WTC11 (cell line): Measurements from ENCODE around the gene SPATA9. TPM values are rescaled to one million over a fixed set of nuclear protein-coding genes. Genes with fewer than 3 reads are reported as not detected.
"Not testable (repeated sequence)": the region's sequence is repeated elsewhere in the genome, so short reads cannot be mapped to it uniquely, and the experiment has no call there.

Experiments
- ATAC-seq: fragments of 200-7000 bp; cut with Tn5 transposase; 2 replicates; pipeline ENCODE4 v1.10.0; 2021; ENCODE audit warnings: mild to moderate bottlenecking, moderate library complexity
- CTCF ChIA-PET: fragments of 300-600 bp; sonication (Branson Sonifier 250); formaldehyde crosslinking; loops from one replicate; lab custom pipeline; 2021; ENCODE audit warnings: antibody characterized with exemption; lab: Charles Lee
- POLR2A ChIA-PET: fragments of 350-600 bp; sonication (Branson Sonifier 250); formaldehyde crosslinking; loops from one replicate; lab custom pipeline; 2021; ENCODE audit warnings: antibody characterized with exemption; lab: Charles Lee
- DNase-seq: peaks from one replicate; pipeline ENCODE4 v3.0.0; 2021; ENCODE audit warnings: low spot score
- H3K27ac Mint-ChIP-seq: 2 replicates; pipeline ENCODE4 v1.8.0; 2021; ENCODE audit warnings: mixed read lengths
- H3K27me3 Mint-ChIP-seq: 2 replicates; pipeline ENCODE4 v1.8.0; 2021; ENCODE audit warnings: low read depth, mild to moderate bottlenecking, moderate library complexity, mixed read lengths
- H3K36me3 Mint-ChIP-seq: 2 replicates; pipeline ENCODE4 v1.8.0; 2021; ENCODE audit warnings: mixed read lengths
- H3K4me1 Mint-ChIP-seq: 2 replicates; pipeline ENCODE4 v1.8.0; 2022; ENCODE audit warnings: mixed read lengths
- H3K4me3 Mint-ChIP-seq: 2 replicates; pipeline ENCODE4 v1.8.0; 2021; ENCODE audit warnings: mild to moderate bottlenecking, moderate library complexity, mixed read lengths
- H3K9me3 Mint-ChIP-seq: 2 replicates; pipeline ENCODE4 v1.8.0; 2021; ENCODE audit warnings: mixed read lengths
- ARID4B ChIP-seq: sonication (generic); formaldehyde crosslinking; IDR thresholded peaks from 2 replicates; pipeline ENCODE4 v1.8.0; 2023; ENCODE audit warnings: missing genetic modification reagents, mild to moderate bottlenecking, borderline replicate concordance
- CDX4 ChIP-seq: fragments of 250-450 bp; sonication (Bioruptor Pico); IDR thresholded peaks from 2 replicates; pipeline ENCODE4 v1.9.0; 2021; ENCODE audit warnings: moderate library complexity, mild to moderate bottlenecking, inconsistent platforms, borderline replicate concordance
- E2F5 ChIP-seq: sonication (generic); formaldehyde crosslinking; IDR thresholded peaks from 2 replicates; pipeline ENCODE4 v1.8.1; 2022; ENCODE audit warnings: mild to moderate bottlenecking, moderate library complexity, missing genetic modification reagents
- EMX1 ChIP-seq: fragments of 250-450 bp; sonication (Bioruptor Pico); IDR thresholded peaks from 2 replicates; pipeline ENCODE4 v1.8.0; 2021; ENCODE audit warnings: mild to moderate bottlenecking
- FOXP1 ChIP-seq: sonication (generic); formaldehyde crosslinking; IDR thresholded peaks from 2 replicates; pipeline ENCODE4 v1.8.0; 2022; ENCODE audit warnings: missing genetic modification reagents, mild to moderate bottlenecking, moderate library complexity, borderline replicate concordance
- HMGA2 ChIP-seq: fragments of 250-450 bp; sonication (Bioruptor Pico); IDR thresholded peaks from 2 replicates; pipeline ENCODE4 v1.4.0; 2021; ENCODE audit warnings: mild to moderate bottlenecking, moderate library complexity
- IRF2 ChIP-seq: sonication (generic); formaldehyde crosslinking; IDR thresholded peaks from 2 replicates; pipeline ENCODE4 v1.8.0; 2022; ENCODE audit warnings: low read depth, missing genetic modification reagents, borderline replicate concordance
- MAX ChIP-seq: sonication (generic); formaldehyde crosslinking; IDR thresholded peaks from 2 replicates; pipeline ENCODE4 v1.8.0; 2022; ENCODE audit warnings: mild to moderate bottlenecking, missing genetic modification reagents
- NR2C2 ChIP-seq: sonication (generic); formaldehyde crosslinking; IDR thresholded peaks from 2 replicates; pipeline ENCODE4 v1.8.0; 2022; ENCODE audit warnings: mild to moderate bottlenecking, missing genetic modification reagents
- PREB ChIP-seq: sonication (generic); formaldehyde crosslinking; IDR thresholded peaks from 2 replicates; pipeline ENCODE4 v1.8.1; 2022; ENCODE audit warnings: mild to moderate bottlenecking, missing genetic modification reagents, moderate library complexity, borderline replicate concordance
- SP1 ChIP-seq: sonication (generic); formaldehyde crosslinking; conservative IDR thresholded peaks from 2 replicates; pipeline ENCODE4 v1.8.1; 2022; ENCODE audit warnings: missing genetic modification reagents
- ZNF232 ChIP-seq: sonication (generic); formaldehyde crosslinking; IDR thresholded peaks from 2 replicates; pipeline ENCODE4 v1.8.0; 2022; ENCODE audit warnings: mild to moderate bottlenecking, missing genetic modification reagents
- ZNF263 ChIP-seq: sonication (generic); formaldehyde crosslinking; IDR thresholded peaks from 2 replicates; pipeline ENCODE4 v1.8.1; 2022; ENCODE audit warnings: low read depth, mild to moderate bottlenecking, moderate library complexity, missing genetic modification reagents
- ZNF281 ChIP-seq: sonication (generic); formaldehyde crosslinking; IDR thresholded peaks from 2 replicates; pipeline ENCODE4 v1.8.0; 2023; ENCODE audit warnings: mild to moderate bottlenecking, missing genetic modification reagents
- ZNF416 ChIP-seq: fragments of 250-450 bp; sonication (Bioruptor Pico); IDR thresholded peaks from 2 replicates; pipeline ENCODE4 v1.9.0; 2021; ENCODE audit warnings: mild to moderate bottlenecking, inconsistent platforms
- ZNF512 ChIP-seq: sonication (generic); formaldehyde crosslinking; IDR thresholded peaks from 2 replicates; pipeline ENCODE4 v1.8.1; 2022; ENCODE audit warnings: missing genetic modification reagents, borderline replicate concordance
- total RNA-seq: library from RNA; stranded (reverse); gene quantifications from 3 replicates; pipeline ENCODE4 v1.2.3, GENCODE V29; 2021

The SPATA9 gene
- total RNA-seq, 1 experiment from 2014 or later, result not detected

- CTCF ChIA-PET, result no interaction called here
- Mint-ChIP-seq H3K36me3 (no peaks in the 10 kb centered on the region), H3K4me3 (no peak overlapping the region)
- no peak for ATAC-seq
- TF ChIP-seq E2F5 (CRISPR knock-in tag), result no peak
- TF ChIP-seq NR2C2 (CRISPR knock-in tag), result no peak
- no peak for TF ChIP-seq ZNF512 (CRISPR knock-in tag)
- TF ChIP-seq FOXP1 (CRISPR knock-in tag), result no peak
- no peak for TF ChIP-seq ZNF281 (CRISPR knock-in tag)
- no peak for TF ChIP-seq ZNF416 (CRISPR knock-in tag)
- TF ChIP-seq, all 79 proteins: peak for 0
- H3K4me1 Mint-ChIP-seq, result peaks cover 13% of the 10 kb centered on the region
- H3K27me3 Mint-ChIP-seq, result peaks cover 17% of the 10 kb centered on the region
- no peaks in the 10 kb centered on the region for H3K9me3 Mint-ChIP-seq
- POLR2A ChIA-PET, result no interaction called here
- no peak for DNase-seq
- no peak overlapping the region for H3K27ac Mint-ChIP-seq
These were observed 33.1 kb upstream of the SPATA9 start for GRCh38 chr5:95715799-95716461.

- Mint-ChIP-seq H3K4me1 (peaks cover 20% of the 10 kb centered on the region), H3K36me3 (no peaks in the 10 kb centered on the region), H3K27ac (no peak overlapping the region), H3K9me3 (no peaks in the 10 kb centered on the region)
- DNase-seq, result no peak
- CTCF ChIA-PET, result no interaction called here
- POLR2A ChIA-PET, result interaction anchor here (0.7 kb wide), 1 partner anchor 1994 kb away, joined by 4 read pairs; no protein-coding TSS in a partner anchor
- no peak for TF ChIP-seq CDX4
- TF ChIP-seq ZNF232 (CRISPR knock-in tag), result no peak
- TF ChIP-seq IRF2 (CRISPR knock-in tag), result no peak
- no peak for TF ChIP-seq HMGA2 (CRISPR knock-in tag)
- TF ChIP-seq MAX (CRISPR knock-in tag), result no peak
- no peak for TF ChIP-seq E2F5 (CRISPR knock-in tag)
- no peak for TF ChIP-seq PREB (CRISPR knock-in tag)
- no peak for TF ChIP-seq ARID4B (CRISPR knock-in tag)
- TF ChIP-seq EMX1, result no peak
- no peak for TF ChIP-seq SP1
- no peak for TF ChIP-seq ZNF263 (CRISPR knock-in tag)
- TF ChIP-seq, all 79 proteins: peak for 0
- ATAC-seq, result no peak
- Mint-ChIP-seq H3K27me3 (peaks cover 32% of the 10 kb centered on the region), H3K4me3 (no peak overlapping the region)
These were observed 31.3 kb upstream of the SPATA9 start for GRCh38 chr5:95713960-95714710.

- ATAC-seq, result peak; percentile 18
- H3K27me3 Mint-ChIP-seq, result peaks cover 40% of the 10 kb centered on the region
- H3K27ac Mint-ChIP-seq, DNase-seq, CTCF ChIA-PET, POLR2A ChIA-PET, H3K36me3 Mint-ChIP-seq, H3K9me3 Mint-ChIP-seq, H3K4me3 Mint-ChIP-seq: not testable (repeated sequence)
- peaks cover 20% of the 10 kb centered on the region for H3K4me1 Mint-ChIP-seq
These were observed 30.5 kb upstream of the SPATA9 start for GRCh38 chr5:95713246-95713645.
